K562 (cell line): ENCODE results near the gene ARMC9. TPM values are rescaled to one million over a fixed set of nuclear protein-coding genes. Genes with fewer than 3 reads are reported as not detected.

Experiments used
- ATAC-seq: fragments of 200-7000 bp; cut with Tn5 transposase; 3 replicates; pipeline ENCODE4 v1.9.1; 2020; ENCODE audit warnings: moderate library complexity
- BruUV-seq: library from RNA; stranded (reverse); fragments of 400-500 nt; replicated peaks from 2 replicates; lab custom pipeline; 2021; lab: Mats Ljungman, UMichigan
- CTCF ChIA-PET: fragments of 300-600 bp; formaldehyde crosslinking; extraction: SDS; loops from one replicate; lab custom pipeline; 2021; ENCODE audit warnings: low intra/inter-chr PET ratio; lab: Yijun Ruan, JAX
- POLR2A ChIA-PET: fragments of 300-600, 350-650 bp; sonication (Branson Sonifier 250); formaldehyde crosslinking; extraction: SDS; loops from one replicate; lab custom pipeline; 2021; ENCODE audit warnings: antibody characterized with exemption, inconsistent platforms; lab: Yijun Ruan, JAX
- DNase-seq, 4 experiments: peaks; one replicate each; pipeline versions ENCODE4 v3.0.0 to v3.0.0-alpha.2; 2011 to 2018; ENCODE audit warnings: low spot score in 3 of 4, mixed read lengths in 3 of 4; ENCODE audit errors: extremely low read depth in 1 of 4
- FAIRE-seq: peaks from 2 replicates; lab custom pipeline; 2011; peaks lifted over from hg19 to GRCh38; lab: Jason Lieb, UNC
- H2AFZ ChIP-seq: 2 replicates; pipeline ENCODE4 v1.6.0; 2011; ENCODE audit warnings: low read depth, low read length, control low read depth, inconsistent platforms
- H3K27ac ChIP-seq: fragments of 200-600 bp; 3 replicates; pipeline ENCODE4 v1.8.0; 2011; ENCODE audit warnings: low read depth, mild to moderate bottlenecking, control low read depth, inconsistent platforms, low read length, moderate library complexity, mixed read lengths; ENCODE audit errors: extremely low read depth
- H3K27me3 ChIP-seq, 2 experiments: fragments of 300-600 bp in 1 of 2; 2 replicates in 1 of 2; 3 replicates in 1 of 2; pipeline versions ENCODE4 v1.6.0 to v1.8.0; 2011; ENCODE audit warnings: inconsistent platforms in 2 of 2, low read length in 2 of 2, mild to moderate bottlenecking in 1 of 2, mixed read lengths in 1 of 2, moderate library complexity in 1 of 2; ENCODE audit not compliant: control insufficient read depth in 2 of 2, insufficient read depth in 2 of 2
- H3K36me3 ChIP-seq: fragments of 300-600 bp; 3 replicates; pipeline ENCODE4 v1.8.0; 2011; ENCODE audit warnings: mild to moderate bottlenecking, low read length, inconsistent platforms; ENCODE audit not compliant: control insufficient read depth, insufficient read depth
- H3K4me1 ChIP-seq, 2 experiments: fragments of 200-600 bp in 1 of 2; replicated peaks in 1 of 2; 2 replicates in 1 of 2; 3 replicates in 1 of 2; pipeline versions ENCODE4 v1.5.1 to v1.8.0; 2011; ENCODE audit warnings: inconsistent platforms in 2 of 2, low read length in 2 of 2, mild to moderate bottlenecking in 1 of 2, mixed read lengths in 1 of 2, moderate library complexity in 1 of 2; ENCODE audit not compliant: control insufficient read depth in 2 of 2, insufficient read depth in 2 of 2
- H3K4me2 ChIP-seq: 2 replicates; pipeline ENCODE4 v1.6.1; 2011; ENCODE audit warnings: low read length, control low read depth, inconsistent platforms, mixed read lengths; ENCODE audit not compliant: insufficient read depth
- H3K4me3 ChIP-seq: fragments of 200-600 bp; sonication (generic), shearing (Covaris generic); 2 replicates; pipeline ENCODE4 v1.5.1; 2016; ENCODE audit warnings: control low read depth, inconsistent platforms
- H3K79me2 ChIP-seq: fragments of 200-600 bp; 3 replicates; pipeline ENCODE4 v1.8.0; 2011; ENCODE audit warnings: low read length, inconsistent platforms; ENCODE audit not compliant: control insufficient read depth, insufficient read depth
- H3K9ac ChIP-seq, 2 experiments: 2 replicates each; pipeline versions ENCODE4 v1.6.0 to v1.6.1; 2011; ENCODE audit warnings: low read depth in 2 of 2, low read length in 2 of 2, control low read depth in 1 of 2, inconsistent platforms in 1 of 2, mild to moderate bottlenecking in 1 of 2, mixed read lengths in 1 of 2; ENCODE audit not compliant: insufficient read depth in 1 of 2
- H3K9me1 ChIP-seq: one replicate; pipeline ENCODE4 v1.6.0; 2011; ENCODE audit warnings: inconsistent platforms, mild to moderate bottlenecking, low read length, moderate library complexity; ENCODE audit not compliant: control insufficient read depth, insufficient read depth
- H3K9me3 ChIP-seq: replicated peaks from 2 replicates; pipeline ENCODE4 v1.5.1; 2011; ENCODE audit warnings: low read depth, low read length, inconsistent platforms; ENCODE audit not compliant: control insufficient read depth, insufficient read depth
- H4K20me1 ChIP-seq: replicated peaks from 2 replicates; pipeline ENCODE4 v1.6.1; 2011; ENCODE audit warnings: low read length, inconsistent platforms, mixed read lengths; ENCODE audit not compliant: control insufficient read depth, insufficient read depth
- EP300 ChIP-seq: IDR thresholded peaks from 2 replicates; pipeline ENCODE4 v1.6.1; 2012; ENCODE audit warnings: low read length, improper control_type of control experiment
- IRF2 ChIP-seq: sonication (generic); formaldehyde crosslinking; IDR thresholded peaks from 2 replicates; pipeline ENCODE4 v1.8.1; 2022; ENCODE audit warnings: mild to moderate bottlenecking, missing genetic modification reagents
- JUN ChIP-seq, 2 experiments: sonication (generic) in 1 of 2; formaldehyde crosslinking in 1 of 2; IDR thresholded peaks; 2 replicates each; pipeline versions ENCODE4 v1.6.1 to v1.8.0; 2012 to 2022; ENCODE audit warnings: borderline replicate concordance in 2 of 2, mild to moderate bottlenecking in 2 of 2, improper control_type of control experiment in 1 of 2, low read depth in 1 of 2, low read length in 1 of 2, missing genetic modification reagents in 1 of 2
- NEUROD1 ChIP-seq: fragments of 150-350 bp; IDR thresholded peaks from 2 replicates; pipeline ENCODE4 v1.6.1; 2014; ENCODE audit warnings: borderline replicate concordance, low read length, low read depth; ENCODE audit not compliant: partially characterized antibody
- SRF ChIP-seq, 2 experiments: fragments of 250-450, 450-650 bp in 1 of 2; sonication (Bioruptor Pico) in 1 of 2; sonication (generic) in 1 of 2; formaldehyde crosslinking; IDR thresholded peaks; 2 replicates each; pipeline versions ENCODE4 v1.5.0 to v1.5.1; 2020 to 2022; ENCODE audit warnings: mild to moderate bottlenecking in 1 of 2, missing genetic modification reagents in 1 of 2
- ZNF134 ChIP-seq: fragments of 250-450 bp; sonication (Bioruptor Pico); conservative IDR thresholded peaks from 2 replicates; pipeline ENCODE4 v1.4.0; 2020
- WGBS: fragments of 100-300 bp; shearing (Covaris generic); methylation state at CpG from one replicate; pipeline ENCODE4 v1.1.6; 2016; ENCODE audit warnings: low coverage, mixed read lengths; ENCODE audit not compliant: insufficient coverage; ENCODE audit errors: missing lambda C conversion rate; 5-methylcytosine and 5-hydroxymethylcytosine counted together
- in situ Hi-C: fragments of 300-500 bp; cut with MboI; formaldehyde crosslinking; loops from 4 replicates; pipeline ENCODE4 v1.15.0; 2018; ENCODE audit warnings: inconsistent platforms, mixed read lengths
- intact Hi-C: fragments of 100-400 bp; cut with micrococcal nuclease; formaldehyde crosslinking; loops from 2 replicates; pipeline ENCODE4 v1.14.2; 2022
- polyA plus RNA-seq, 8 experiments: library from polyadenylated mRNA; depleted of rRNA in 4 of 8; stranded (reverse) in 5 of 8; unstranded in 3 of 8; fragments of >200 nt; fragmentation: Nextera tagmentation in 2 of 8; fragmentation: Illumina TruSeq in 1 of 8; extraction: Ambion mirVana in 2 of 8; extraction: Trizol in 1 of 8; gene quantifications; 2 replicates each; pipeline versions ENCODE4 v1.2.1 to v1.2.3, GENCODE V29; 2011 to 2014; ENCODE audit warnings: inconsistent platforms in 1 of 8, missing spikeins in 1 of 8
- total RNA-seq, 7 experiments: library from RNA; depleted of rRNA in 6 of 7; stranded (reverse); fragments of >200 nt in 6 of 7; fragmentation: Illumina TruSeq in 2 of 7; extraction: Trizol in 2 of 7; gene quantifications; 2 replicates each; pipeline versions ENCODE4 v1.2.1 to v1.2.3, GENCODE V29; 2011 to 2021; ENCODE audit warnings: low replicate concordance in 1 of 7

Gene ARMC9
- total and polyA plus RNA-seq, 9 of the 15 experiments (the other 6 are each of a cell fraction or from before 2014, with no cell fraction given) = 0.36 to 2.3 (median 1.1) TPM

GRCh38 chr2:231380307-231380706, 181.9 kb downstream of the ARMC9 start:
- ChIA-PET CTCF (no interaction called here), POLR2A (interaction anchor here (0.5 kb wide), 1 partner anchor 30 kb away, joined by 3 read pairs; no protein-coding TSS in a partner anchor)
- Histone ChIP-seq H4K20me1 (no peaks in the 10 kb centered on the region), H3K79me2 (no peaks in the 10 kb centered on the region), H3K9me3 (0 out of 2 replicates have a peak, but pooled peaks cover 1% of the 10 kb centered on the region), H3K4me1 (peaks cover 2 to 6% of the 10 kb centered on the region in 2 experiments; a peak in 2 of 5 replicates), H3K36me3 (no peaks in the 10 kb centered on the region), H3K27me3 (peaks cover 0 to 27% of the 10 kb centered on the region in 2 experiments; a peak in 2 of 5 replicates), H3K9ac (no peak overlapping the region), H3K4me3 (no peak overlapping the region), H3K9me1 (no peaks in the 10 kb centered on the region), H3K27ac (no peak overlapping the region), H2AFZ (no peak overlapping the region), H3K4me2 (no peak overlapping the region)
- intact Hi-C loops (no loop called here), in situ Hi-C loops (no loop called here)
- TF ChIP-seq EP300 = no peak
- TF ChIP-seq SRF (CRISPR knock-in tag; IDR thresholded peaks at IDR 0.05) = no peak
- TF ChIP-seq ZNF134 (CRISPR knock-in tag) = no peak
- TF ChIP-seq NEUROD1 = no peak
- no peak for TF ChIP-seq JUN (IDR thresholded peaks at IDR 0.05; ENCODE audit: borderline replicate concordance, low read depth, low read length)
- no peak for TF ChIP-seq JUN (CRISPR knock-in tag; IDR thresholded peaks at IDR 0.05; ENCODE audit: borderline replicate concordance)
- TF ChIP-seq IRF2 = no peak
- 14% methylated on average over 9 of the region's 10 CpGs for WGBS
- ATAC-seq (no peak), FAIRE-seq (no peak), DNase-seq (no peak)
- no TSS peak for BruUV-seq
